GM18505 (cell line): Measurements from ENCODE around the gene BAK1.

ENCODE experiments used
- ATAC-seq: cut with Tn5 transposase; IDR thresholded peaks from one replicate; pipeline ENCODE4 v1.9.1; 2021; ENCODE audit not compliant: unreplicated experiment
- POLR2A ChIP-seq: IDR thresholded peaks from 4 replicates; pipeline ENCODE4 v1.6.1; 2011; ENCODE audit warnings: borderline replicate concordance; ENCODE audit not compliant: insufficient read depth, insufficient read length; ENCODE audit errors: extremely low read depth

Gene BAK1

DNA sequence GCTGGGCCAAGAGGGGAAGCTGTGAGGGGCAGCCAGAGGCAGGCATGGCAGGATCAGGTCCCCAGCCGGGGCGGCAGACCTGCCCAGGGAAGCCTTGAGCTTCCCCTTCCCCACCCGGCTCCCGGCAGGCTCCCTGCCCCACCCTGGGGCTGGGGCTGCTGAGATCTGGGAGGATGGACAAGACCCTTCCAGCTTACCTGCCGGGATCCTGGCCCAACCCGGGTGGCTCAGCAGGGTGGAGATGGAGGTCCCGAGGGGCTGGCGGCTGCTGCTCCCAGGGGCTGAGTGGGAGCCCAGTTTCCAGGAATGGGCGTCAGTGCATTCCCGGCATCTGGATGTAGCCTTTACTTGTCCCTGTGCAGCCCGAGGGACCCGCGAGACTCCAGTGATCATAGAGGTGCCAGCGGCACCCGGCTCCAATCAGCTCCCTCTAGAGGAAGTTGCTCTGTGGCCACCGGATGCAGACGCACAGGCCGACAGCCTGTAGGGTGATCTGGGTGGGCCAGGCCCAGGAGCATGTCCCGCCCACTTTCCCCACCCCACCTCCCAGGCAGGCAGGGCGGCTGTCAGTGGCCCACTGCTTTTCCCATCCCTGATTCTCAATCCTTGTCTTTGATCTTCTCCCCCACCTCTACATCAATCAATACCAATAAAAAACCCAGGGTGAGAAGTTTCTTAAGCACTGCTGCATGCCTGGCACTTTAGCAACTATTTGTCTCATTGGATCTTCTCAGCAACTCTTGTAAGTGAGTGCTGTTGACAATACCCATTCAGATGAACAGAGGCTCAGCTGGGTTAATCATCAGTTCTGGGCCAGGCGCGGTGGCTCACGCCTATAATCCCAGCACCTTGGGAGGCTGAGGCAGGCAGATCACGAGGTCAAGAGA is at the start of gene BAK1:
Gene BAK1 (minus strand): TSS at position 449 of the 887 bp plus-strand sequence. CDS start 2,672 bp downstream, outside the sequence.
- peak; percentile 74 for TF ChIP-seq POLR2A
- peak; percentile 75 for ATAC-seq

- ATAC-seq, result no peak
- no peak for TF ChIP-seq POLR2A
These were observed 48.4 kb upstream of the BAK1 start for GRCh38 chr6:33628401-33628964.

GRCh38 chr6:33627876-33628275 is 47.8 kb upstream of the BAK1 start:
- ATAC-seq, result no peak

GRCh38 chr6:33624856-33625255 is 44.8 kb upstream of the BAK1 start:
- no peak for TF ChIP-seq POLR2A
- ATAC-seq, result no peak

More at GRCh38 chr6:33627876-33628275, 47.8 kb upstream of the BAK1 start:
- no peak for TF ChIP-seq POLR2A

DNA sequence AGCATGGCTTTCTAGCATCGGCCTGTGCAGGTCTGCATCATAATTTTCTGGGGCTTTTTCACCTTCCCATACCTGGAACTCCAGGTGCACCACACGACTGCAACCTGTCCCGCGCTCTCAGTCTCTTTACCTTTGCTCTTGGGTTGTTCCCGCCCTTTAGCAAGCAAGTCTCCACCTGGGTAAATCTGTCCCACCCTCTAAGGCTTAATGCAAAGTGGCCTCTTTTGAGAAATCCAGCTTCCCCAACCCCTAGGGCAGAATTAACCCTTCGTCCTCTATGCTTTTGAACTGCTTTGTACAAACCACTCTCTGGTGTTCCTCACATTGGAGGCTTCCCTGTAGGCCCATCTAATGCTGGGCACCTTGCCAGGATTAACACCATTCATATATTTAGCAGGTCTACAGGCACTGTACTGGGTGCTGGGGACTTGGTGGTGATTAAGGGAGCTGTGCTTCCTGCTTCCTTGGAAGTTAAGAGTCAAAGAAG is 43.9 kb upstream of the BAK1 start:
- ATAC-seq, result no peak
- TF ChIP-seq POLR2A, result no peak

GRCh38 chr6:33622456-33623431 is 42.7 kb upstream of the BAK1 start:
- no peak for ATAC-seq
- no peak for TF ChIP-seq POLR2A

- TF ChIP-seq POLR2A, result no peak
- ATAC-seq, result peak; percentile 18
These were observed 41.8 kb upstream of the BAK1 start for GRCh38 chr6:33621711-33622388.

- ATAC-seq, result peak; percentile 63
- TF ChIP-seq POLR2A, result peak; percentile 62
These were observed 41.0 kb upstream of the BAK1 start, which contains the start of gene ITPR3 for GRCh38 chr6:33620856-33621710. Gene ITPR3 (plus strand): TSS chr6:33621322. CDS start chr6:33621603, 281 bp downstream.

GRCh38 chr6:33620158-33620855 is 40.2 kb upstream of the BAK1 start:
- no peak for TF ChIP-seq POLR2A
- ATAC-seq, result no peak

DNA sequence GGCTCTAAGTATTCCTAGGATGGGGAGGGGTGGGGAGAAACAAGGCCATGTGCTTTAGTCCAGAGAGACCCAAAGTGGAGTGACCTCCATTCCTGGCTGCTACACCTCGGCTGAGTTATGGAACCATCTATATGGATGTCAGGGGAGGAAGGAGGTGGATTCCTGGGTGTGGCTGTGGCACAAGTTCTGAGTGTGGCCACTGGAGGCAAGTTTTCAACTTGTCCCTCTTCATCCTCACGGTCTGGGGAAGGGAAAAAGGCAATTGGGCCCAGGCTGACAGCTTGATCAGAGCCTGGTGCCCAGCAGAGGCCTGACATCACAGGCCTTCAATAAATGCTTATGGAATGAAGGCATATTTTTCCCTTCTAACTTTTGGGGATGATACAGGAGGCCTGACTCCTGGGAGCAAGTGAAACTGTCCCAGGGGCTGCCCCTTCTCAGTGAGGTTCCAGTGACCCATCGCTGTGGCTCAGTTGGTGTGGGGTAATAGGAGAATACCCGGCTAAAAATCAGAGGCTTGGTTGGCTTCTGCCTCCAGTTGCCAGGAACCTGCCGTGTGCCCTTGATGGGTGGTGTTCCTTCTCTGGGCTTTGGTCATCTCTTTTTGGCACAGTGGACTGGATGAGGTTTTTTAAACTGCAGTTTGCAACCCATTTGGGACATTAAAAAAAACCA is 39.2 kb upstream of the BAK1 start:
- TF ChIP-seq POLR2A, result no peak
- no peak for ATAC-seq
